SK-N-SH treated with all-trans-retinoic acid at 6 μM for 48 hours (cell line): ENCODE data around the gene SMIM24.

Experiments
- ATAC-seq: fragments of 200-7000 bp; cut with Tn5 transposase; 3 replicates; pipeline ENCODE4 v1.9.1; 2020; ENCODE audit warnings: mild to moderate bottlenecking, moderate library complexity
- ARNTL ChIP-seq: fragments of 450-650 bp; formaldehyde crosslinking; IDR thresholded peaks from 2 replicates; pipeline ENCODE4 v1.5.0; 2020; ENCODE audit warnings: low read depth, mild to moderate bottlenecking, moderate library complexity, borderline replicate concordance
- BACH2 ChIP-seq: fragments of 250-450 bp; sonication (Bioruptor Pico); IDR thresholded peaks from 2 replicates; pipeline ENCODE4 v1.9.0; 2021; ENCODE audit warnings: mild to moderate bottlenecking, borderline replicate concordance
- CSDC2 ChIP-seq: fragments of 250-450 bp; sonication (Bioruptor Pico); IDR thresholded peaks from 2 replicates; pipeline ENCODE4 v1.5.0; 2020; ENCODE audit warnings: mild to moderate bottlenecking, moderate library complexity
- CSRNP3 ChIP-seq: fragments of 250-450 bp; sonication (Bioruptor Pico); IDR thresholded peaks from 2 replicates; pipeline ENCODE4 v1.5.1; 2021; ENCODE audit warnings: mild to moderate bottlenecking, moderate library complexity
- ESRRG ChIP-seq: fragments of 250-450 bp; sonication (Bioruptor Pico); IDR thresholded peaks from 2 replicates; pipeline ENCODE4 v1.6.1; 2021; ENCODE audit warnings: mild to moderate bottlenecking
- ISL1 ChIP-seq: fragments of 250-450 bp; sonication (Bioruptor Pico); IDR thresholded peaks from 2 replicates; pipeline ENCODE4 v2.1.2; 2022; ENCODE audit warnings: mild to moderate bottlenecking, moderate library complexity
- OSR1 ChIP-seq: fragments of 250-450 bp; sonication (Bioruptor Pico); IDR thresholded peaks from 2 replicates; pipeline ENCODE4 v1.8.0; 2022; ENCODE audit warnings: moderate library complexity, mild to moderate bottlenecking, inconsistent platforms
- PATZ1 ChIP-seq: fragments of 250-450 bp; sonication (Bioruptor Pico); IDR thresholded peaks from 2 replicates; pipeline ENCODE4 v1.8.0; 2020; ENCODE audit warnings: mild to moderate bottlenecking, moderate library complexity, borderline replicate concordance
- POU6F1 ChIP-seq: fragments of 250-450 bp; sonication (Bioruptor Pico); IDR thresholded peaks from 2 replicates; pipeline ENCODE4 v1.8.0; 2021; ENCODE audit warnings: low read depth, mild to moderate bottlenecking, moderate library complexity, borderline replicate concordance
- RARB ChIP-seq: fragments of 250-450 bp; sonication (Bioruptor Pico); IDR thresholded peaks from 2 replicates; pipeline ENCODE4 v1.8.0; 2021; ENCODE audit warnings: mild to moderate bottlenecking, moderate library complexity
- SNAI2 ChIP-seq: fragments of 250-450 bp; sonication (Bioruptor Pico); IDR thresholded peaks from 2 replicates; pipeline ENCODE4 v1.5.0; 2020; ENCODE audit warnings: mild to moderate bottlenecking, moderate library complexity
- TOX ChIP-seq: fragments of 250-450 bp; sonication (Bioruptor Pico); IDR thresholded peaks from 2 replicates; pipeline ENCODE4 v1.8.0; 2021; ENCODE audit warnings: mild to moderate bottlenecking, moderate library complexity, borderline replicate concordance
- TSHZ2 ChIP-seq: fragments of 250-450 bp; sonication (Bioruptor Pico); IDR thresholded peaks from 2 replicates; pipeline ENCODE4 v1.5.0; 2020; ENCODE audit warnings: mild to moderate bottlenecking, moderate library complexity
- ZC3H10 ChIP-seq: fragments of 250-450 bp; sonication (Bioruptor Pico); IDR thresholded peaks from 2 replicates; pipeline ENCODE4 v1.5.1; 2021; ENCODE audit warnings: mild to moderate bottlenecking, moderate library complexity
- ZFP3 ChIP-seq: fragments of 250-450 bp; sonication (Bioruptor Pico); IDR thresholded peaks from 2 replicates; pipeline ENCODE4 v1.5.0; 2020; ENCODE audit warnings: mild to moderate bottlenecking, moderate library complexity
- ZFP30 ChIP-seq: fragments of 450-650 bp; formaldehyde crosslinking; IDR thresholded peaks from 2 replicates; pipeline ENCODE4 v1.5.0; 2022; ENCODE audit warnings: mild to moderate bottlenecking, moderate library complexity
- ZNF565 ChIP-seq: fragments of 450-650 bp; formaldehyde crosslinking; conservative IDR thresholded peaks from 2 replicates; pipeline ENCODE4 v1.5.0; 2020; ENCODE audit warnings: low read depth, mild to moderate bottlenecking, moderate library complexity
- ZNF70 ChIP-seq: fragments of 450-650 bp; formaldehyde crosslinking; IDR thresholded peaks from 2 replicates; pipeline ENCODE4 v1.5.0; 2020; ENCODE audit warnings: mild to moderate bottlenecking, moderate library complexity

The SMIM24 gene

GRCh38 chr19:3463714-3464586 lies 16.4 kb downstream of the SMIM24 start:
- no peak for ATAC-seq
- TF ChIP-seq TSHZ2 (CRISPR knock-in tag) (no peak), ZNF565 (CRISPR knock-in tag) (no peak), CSRNP3 (CRISPR knock-in tag) (no peak), ISL1 (CRISPR knock-in tag) (no peak), BACH2 (no peak), CSDC2 (CRISPR knock-in tag) (no peak), ZFP3 (CRISPR knock-in tag) (no peak), RARB (no peak), ARNTL (CRISPR knock-in tag) (no peak), SNAI2 (CRISPR knock-in tag) (no peak), OSR1 (no peak), ZC3H10 (CRISPR knock-in tag) (no peak), ESRRG (CRISPR knock-in tag) (no peak)

- no peak for ATAC-seq
- TF ChIP-seq POU6F1 (CRISPR knock-in tag) = no peak
- TF ChIP-seq TOX = no peak
- TF ChIP-seq PATZ1 = no peak
- TF ChIP-seq ZNF565 (CRISPR knock-in tag) = no peak
- no peak for TF ChIP-seq ZNF70
- TF ChIP-seq CSDC2 (CRISPR knock-in tag) = no peak
- no peak for TF ChIP-seq TSHZ2 (CRISPR knock-in tag)
- TF ChIP-seq RARB = no peak
- no peak for TF ChIP-seq ISL1 (CRISPR knock-in tag)
- TF ChIP-seq BACH2 = no peak
- TF ChIP-seq ZFP30 = no peak
- TF ChIP-seq SNAI2 (CRISPR knock-in tag) = no peak
These were observed 17.2 kb downstream of the SMIM24 start for GRCh38 chr19:3462991-3463713.
